DMS53 treated with DMSO at 0.1 percent for 48 hours (cell line): ENCODE measurements around the gene NDUFA1.
"Not testable (repeated sequence)": the region's sequence is repeated elsewhere in the genome, so short reads cannot be mapped to it uniquely, and the experiment has no call there.

ENCODE experiments used
- DNase-seq: peaks from one replicate; lab custom pipeline; 2025; ENCODE audit not compliant: unreplicated experiment; lab: John Stamatoyannopoulos, UW

NDUFA1 gene

DNA sequence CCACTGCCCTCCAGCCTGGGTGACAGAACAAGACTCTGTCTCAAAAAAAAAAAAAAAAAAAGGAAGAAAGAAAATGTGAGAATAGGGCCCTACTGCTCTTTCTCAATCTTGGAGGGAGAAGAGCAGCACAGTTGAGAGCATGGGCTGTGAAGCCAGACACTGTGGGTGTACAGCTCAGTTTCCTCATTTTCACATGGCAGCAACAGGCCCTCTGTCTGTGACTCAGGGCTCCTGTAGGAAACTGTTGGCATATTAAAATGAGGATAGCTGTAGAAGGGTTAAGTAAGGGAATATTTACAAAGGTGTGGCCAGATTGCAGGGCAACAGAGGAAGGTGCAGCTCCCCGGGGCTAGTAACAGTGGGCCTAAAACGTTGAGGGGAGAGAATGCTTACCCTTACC lies 27.5 kb downstream of the NDUFA1 start:
- DNase-seq: no peak

DNA sequence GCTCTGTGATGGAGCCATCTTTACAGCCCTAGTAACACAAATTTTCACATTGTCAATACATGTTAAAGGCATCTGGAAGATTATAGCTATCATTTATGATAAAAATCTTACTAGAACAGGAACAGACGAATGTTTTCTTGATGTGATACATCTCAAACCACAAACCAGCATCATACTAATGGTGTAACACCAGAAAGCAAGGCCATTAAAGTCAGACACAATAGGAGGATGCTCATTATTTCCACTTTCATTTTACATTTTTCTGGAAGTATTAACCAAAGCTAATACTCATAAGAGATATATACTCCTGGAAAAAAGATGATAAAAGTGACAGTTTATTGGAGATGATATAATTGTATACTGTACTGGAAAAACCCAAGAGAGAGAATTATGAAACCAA lies 29.3 kb downstream of the NDUFA1 start:
- no peak for DNase-seq

DNA sequence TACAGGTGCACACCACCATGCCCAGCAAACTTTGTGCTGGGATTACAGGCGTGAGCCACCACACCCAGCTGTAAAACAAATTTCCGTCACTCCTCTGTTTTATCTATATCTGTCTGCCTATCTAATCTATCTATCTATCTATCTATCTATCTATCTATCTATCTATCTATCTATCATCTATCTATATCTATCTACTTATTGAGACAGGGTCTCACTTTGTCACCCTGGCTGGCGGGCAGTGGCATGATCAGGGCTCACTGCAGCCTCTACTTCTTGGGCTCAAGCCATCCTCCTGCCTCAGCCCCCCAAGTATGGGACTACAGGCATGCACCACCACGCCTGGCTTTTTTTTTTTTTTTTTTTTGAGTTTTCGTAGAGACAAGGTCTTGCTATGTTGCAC lies 44.7 kb downstream of the NDUFA1 start:
- DNase-seq: no peak

- no peak for DNase-seq
Measured at GRCh38 chrX:119917877-119918276, 46.2 kb downstream of the NDUFA1 start.

- no peak for DNase-seq
Measured at GRCh38 chrX:119919835-119920585, 48.4 kb downstream of the NDUFA1 start.

- DNase-seq: not testable (repeated sequence)
Measured at GRCh38 chrX:119922391-119922790, 50.8 kb downstream of the NDUFA1 start.
